Measurements from ENCODE around the gene RNFT2. TPM values are rescaled to one million over a fixed set of nuclear protein-coding genes. Genes with fewer than 3 reads are reported as not detected.

RNFT2 gene
- total RNA-seq, 6 experiments from 2014 or later: 7.1 to 12.0 (median 11.2) TPM

DNA sequence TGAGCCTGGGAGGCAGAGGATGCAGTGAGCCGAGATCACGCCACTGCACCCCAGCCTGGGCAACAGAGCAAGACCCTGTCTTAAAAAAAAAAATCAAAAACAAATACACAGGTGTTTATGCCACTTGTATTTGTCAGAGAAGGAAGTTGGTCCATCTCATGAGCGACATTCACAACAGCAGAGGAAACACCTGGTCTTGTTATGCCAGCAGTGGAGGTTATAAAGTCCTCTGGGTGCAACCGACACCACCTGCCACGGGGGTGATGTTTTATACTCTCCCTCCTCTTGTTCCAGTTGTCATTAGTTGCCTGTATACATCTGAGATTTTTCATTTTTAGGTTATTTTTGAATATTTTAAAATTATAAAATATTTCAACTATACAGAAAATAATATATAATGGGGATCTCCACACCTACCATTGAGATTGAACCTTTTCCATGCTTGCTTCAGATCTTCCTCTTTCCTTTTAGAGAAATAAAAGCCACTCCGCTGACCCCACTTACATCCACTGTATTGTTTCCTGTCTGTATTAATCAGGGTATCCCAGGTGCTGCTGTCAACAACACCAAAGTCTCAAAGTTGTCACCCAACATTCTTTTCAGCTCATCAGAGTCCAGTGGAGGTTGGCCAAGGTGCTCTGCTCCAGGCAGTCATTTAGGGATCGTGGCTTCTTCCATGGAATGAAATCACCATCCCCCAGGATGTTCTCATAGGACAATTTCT lies 65.1 kb downstream of the RNFT2 start:
- Mint-ChIP-seq H3K27ac (no peak overlapping the region), H3K4me1 (ENCODE audit: low read depth) (no peaks in the 10 kb centered on the region), H3K4me3 (no peak overlapping the region), H3K27me3 (ENCODE audit: insufficient read depth) (peaks cover 2% of the 10 kb centered on the region; the same call in 1 of the 2 replicates), H3K36me3 (ENCODE audit: low read depth) (no peaks in the 10 kb centered on the region), H3K9me3 (no peaks in the 10 kb centered on the region)
- no peak for DNase-seq
- TF ChIP-seq, protein P1, sequence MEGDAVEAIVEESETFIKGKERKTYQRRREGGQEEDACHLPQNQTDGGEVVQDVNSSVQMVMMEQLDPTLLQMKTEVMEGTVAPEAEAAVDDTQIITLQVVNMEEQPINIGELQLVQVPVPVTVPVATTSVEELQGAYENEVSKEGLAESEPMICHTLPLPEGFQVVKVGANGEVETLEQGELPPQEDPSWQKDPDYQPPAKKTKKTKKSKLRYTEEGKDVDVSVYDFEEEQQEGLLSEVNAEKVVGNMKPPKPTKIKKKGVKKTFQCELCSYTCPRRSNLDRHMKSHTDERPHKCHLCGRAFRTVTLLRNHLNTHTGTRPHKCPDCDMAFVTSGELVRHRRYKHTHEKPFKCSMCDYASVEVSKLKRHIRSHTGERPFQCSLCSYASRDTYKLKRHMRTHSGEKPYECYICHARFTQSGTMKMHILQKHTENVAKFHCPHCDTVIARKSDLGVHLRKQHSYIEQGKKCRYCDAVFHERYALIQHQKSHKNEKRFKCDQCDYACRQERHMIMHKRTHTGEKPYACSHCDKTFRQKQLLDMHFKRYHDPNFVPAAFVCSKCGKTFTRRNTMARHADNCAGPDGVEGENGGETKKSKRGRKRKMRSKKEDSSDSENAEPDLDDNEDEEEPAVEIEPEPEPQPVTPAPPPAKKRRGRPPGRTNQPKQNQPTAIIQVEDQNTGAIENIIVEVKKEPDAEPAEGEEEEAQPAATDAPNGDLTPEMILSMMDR (IDR thresholded peaks at IDR 0.05): no peak

DNA sequence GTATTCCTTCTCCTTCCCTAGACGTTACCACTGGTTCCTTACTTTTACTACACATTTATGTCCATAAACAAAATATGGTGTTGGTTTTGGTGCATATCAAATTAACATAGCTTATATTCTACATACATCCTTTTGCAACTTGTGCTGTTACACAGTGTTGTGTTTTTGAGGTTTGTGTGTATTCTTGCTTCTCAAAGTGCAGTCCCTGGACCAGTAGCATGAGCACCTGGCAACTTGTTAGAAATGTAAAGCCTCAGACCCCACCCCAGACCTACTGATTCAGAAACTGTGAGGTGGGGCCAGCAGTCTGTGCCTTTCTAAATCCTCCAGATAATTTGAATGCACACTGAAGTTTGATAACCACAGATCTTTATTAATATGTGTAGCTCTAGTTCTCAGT lies 65.9 kb downstream of the RNFT2 start:
- Mint-ChIP-seq H3K36me3 (ENCODE audit: low read depth) (no peaks in the 10 kb centered on the region), H3K9me3 (no peaks in the 10 kb centered on the region), H3K27me3 (ENCODE audit: insufficient read depth) (peaks cover 2% of the 10 kb centered on the region; the same call in 1 of the 2 replicates), H3K4me1 (ENCODE audit: low read depth) (no peaks in the 10 kb centered on the region), H3K4me3 (no peak overlapping the region), H3K27ac (no peak overlapping the region)
- TF ChIP-seq, protein P1 (IDR thresholded peaks at IDR 0.05): no peak
- no peak for DNase-seq

DNA sequence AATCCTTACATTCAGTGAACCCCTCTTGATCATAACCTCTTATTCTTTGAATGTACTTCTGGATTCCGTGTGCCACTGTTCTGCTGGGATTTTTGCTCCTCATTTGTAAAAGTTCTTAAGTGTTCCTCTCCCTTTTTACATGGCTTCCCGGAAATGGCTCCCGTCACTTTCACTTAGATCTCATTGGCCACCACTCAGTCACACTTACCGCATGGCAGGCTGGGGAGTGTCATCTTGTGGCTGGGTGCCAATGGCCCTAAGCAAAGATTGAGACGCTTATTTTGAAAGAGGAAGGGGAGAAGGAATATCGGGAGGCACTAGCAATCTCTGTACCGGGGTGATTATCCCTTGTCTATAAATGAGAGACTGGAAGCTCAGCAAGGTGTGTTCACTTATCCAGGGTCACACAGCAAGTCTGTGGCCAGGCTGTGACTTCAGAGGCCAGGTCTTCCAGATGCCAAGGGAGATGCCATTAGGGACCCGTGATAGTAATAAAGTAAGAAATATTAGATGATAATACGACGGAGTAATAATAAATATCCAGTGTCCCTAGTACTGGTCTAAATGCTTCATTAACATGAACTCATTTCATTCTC lies 68.8 kb downstream of the RNFT2 start:
- Mint-ChIP-seq H3K4me1 (ENCODE audit: low read depth) (no peaks in the 10 kb centered on the region), H3K27ac (no peak overlapping the region), H3K9me3 (no peaks in the 10 kb centered on the region), H3K27me3 (ENCODE audit: insufficient read depth) (peaks cover 5% of the 10 kb centered on the region), H3K36me3 (ENCODE audit: low read depth) (no peaks in the 10 kb centered on the region), H3K4me3 (no peak overlapping the region)
- TF ChIP-seq, protein P1 (IDR thresholded peaks at IDR 0.05): no peak
- no peak for DNase-seq

DNA sequence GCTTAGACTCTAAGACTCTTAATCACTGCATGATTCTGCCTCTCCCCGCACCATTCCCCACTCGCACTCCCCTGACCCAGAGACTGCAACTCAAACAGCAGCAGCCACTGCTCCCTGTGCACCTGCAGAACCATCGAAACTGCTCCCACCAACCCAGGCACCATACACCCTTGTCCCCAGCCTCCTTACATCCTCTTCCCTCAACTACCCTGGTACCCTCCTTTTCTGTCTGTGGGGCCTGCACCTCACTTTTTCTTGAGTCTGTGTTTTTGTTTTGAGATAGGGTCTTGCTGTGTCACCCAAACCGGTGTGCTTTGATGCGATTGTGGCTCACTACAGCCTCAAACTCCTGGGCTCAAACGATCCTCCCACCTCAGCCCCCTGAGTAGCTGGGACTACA lies 69.4 kb downstream of the RNFT2 start:
- Mint-ChIP-seq H3K4me3 (no peak overlapping the region), H3K4me1 (ENCODE audit: low read depth) (no peaks in the 10 kb centered on the region), H3K27me3 (ENCODE audit: insufficient read depth) (peaks cover 5% of the 10 kb centered on the region), H3K27ac (no peak overlapping the region), H3K9me3 (no peaks in the 10 kb centered on the region), H3K36me3 (ENCODE audit: low read depth) (no peaks in the 10 kb centered on the region)
- DNase-seq: no peak
- TF ChIP-seq, protein P1 (IDR thresholded peaks at IDR 0.05): no peak

DNA sequence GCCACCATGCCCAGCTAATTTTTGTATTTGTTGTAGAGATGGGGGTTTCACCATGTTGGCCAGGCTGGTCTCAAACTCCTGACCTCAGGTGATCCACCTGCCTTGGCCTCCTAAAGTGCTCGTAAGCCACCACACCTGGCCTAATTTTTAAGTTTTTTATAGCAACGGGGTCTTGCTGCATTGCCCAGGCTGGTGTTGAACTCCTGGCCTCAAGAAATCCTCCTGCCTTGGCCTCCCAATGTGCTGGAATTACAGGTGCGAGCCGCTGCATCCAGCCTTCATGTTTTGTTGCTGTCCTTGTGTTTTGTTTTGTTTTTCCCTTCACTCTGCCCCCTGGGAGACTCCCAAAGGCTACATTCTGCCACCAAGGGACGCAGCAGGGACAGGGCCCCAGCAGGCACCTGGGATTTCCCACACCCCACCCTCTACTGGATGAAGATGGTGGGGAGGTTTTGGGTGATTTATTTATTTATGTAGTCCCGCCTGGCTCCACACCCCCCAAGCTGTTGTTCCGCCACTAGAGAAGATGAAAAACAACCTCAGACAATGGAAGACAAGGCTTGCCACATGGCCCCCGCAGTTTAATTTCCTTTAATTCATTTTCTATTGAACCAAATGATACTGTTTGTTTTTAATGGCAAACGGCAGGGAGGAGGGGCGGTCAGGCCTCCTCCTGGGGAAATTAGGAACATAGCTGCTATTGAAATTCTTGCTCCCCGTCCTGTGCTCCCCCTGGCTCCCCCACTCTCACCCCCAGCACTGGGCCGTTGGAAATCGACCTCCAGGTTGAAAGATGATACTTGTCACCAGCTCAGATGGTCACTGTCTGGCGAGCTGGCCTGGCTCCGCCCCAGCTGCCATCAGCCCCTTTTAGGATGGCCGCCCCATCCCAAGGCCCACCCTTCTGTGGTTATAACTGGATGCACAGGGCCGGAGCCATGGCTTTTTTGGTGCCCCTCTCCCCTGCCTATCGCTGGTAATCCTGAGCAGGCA lies 70.3 kb downstream of the RNFT2 start:
- no peaks in the 10 kb centered on the region for H3K36me3 Mint-ChIP-seq (ENCODE audit: low read depth)
- DNase-seq: no peak
- peaks cover 4% of the 10 kb centered on the region for H3K4me1 Mint-ChIP-seq (ENCODE audit: low read depth)
- H3K27me3 Mint-ChIP-seq (ENCODE audit: insufficient read depth): peaks cover 5% of the 10 kb centered on the region
- TF ChIP-seq, protein P1 (IDR thresholded peaks at IDR 0.05): no peak
- no peak overlapping the region for H3K4me3 Mint-ChIP-seq
- H3K9me3 Mint-ChIP-seq: no peaks in the 10 kb centered on the region
- H3K27ac Mint-ChIP-seq: no peak overlapping the region

Measured in HFFc6 (cell line).